NK-92 (cell line): Measurements from ENCODE around the gene CDK14.
"Not testable (repeated sequence)": the region's sequence is repeated elsewhere in the genome, so short reads cannot be mapped to it uniquely, and the experiment has no call there.

Experiments
- DNase-seq: peaks from one replicate; lab custom pipeline; 2025; ENCODE audit not compliant: unreplicated experiment; lab: John Stamatoyannopoulos, UW

The CDK14 gene

GRCh38 chr7:90879924-90880323 is 283.8 kb downstream of the CDK14 start:
- DNase-seq: no peak

GRCh38 chr7:90886416-90886815 is 290.3 kb downstream of the CDK14 start:
- no peak for DNase-seq

DNA sequence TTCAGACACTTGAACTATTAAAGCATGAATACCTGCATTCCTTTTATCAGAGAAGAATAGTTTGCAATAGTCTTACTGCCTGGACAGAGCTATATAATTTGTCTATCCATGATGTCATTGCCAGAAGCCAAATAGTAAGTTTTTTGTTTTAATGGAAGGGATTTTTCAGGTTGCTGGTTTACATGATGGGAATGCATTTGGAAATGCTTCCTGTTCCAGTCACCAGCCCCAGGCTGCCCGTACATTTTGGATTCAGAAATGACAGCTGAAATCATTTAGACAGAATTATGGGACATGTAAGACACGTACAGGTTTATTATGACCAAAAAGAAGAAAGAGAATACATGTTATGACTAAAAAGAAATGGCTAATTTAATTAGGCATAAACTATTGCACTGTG is 293.1 kb downstream of the CDK14 start:
- no peak for DNase-seq

DNA sequence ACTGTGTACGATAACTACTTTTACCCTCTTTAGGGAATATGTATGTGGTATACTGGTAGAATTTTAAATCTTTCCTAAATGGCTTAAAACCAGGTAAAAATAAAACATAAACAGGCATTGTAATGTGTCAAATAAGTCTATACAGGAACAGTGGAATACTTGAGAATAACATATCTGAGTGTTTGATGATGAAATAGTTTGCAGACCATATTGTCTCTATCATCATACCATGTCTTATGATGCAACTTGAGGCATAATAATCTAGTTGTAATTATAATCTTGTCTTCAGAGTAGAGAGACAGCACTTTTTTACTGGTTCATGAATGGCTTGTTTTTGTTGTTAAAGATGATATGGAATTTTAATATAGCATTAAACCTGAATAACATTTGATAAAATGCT is 293.5 kb downstream of the CDK14 start:
- no peak for DNase-seq

GRCh38 chr7:90891529-90891928 is 295.4 kb downstream of the CDK14 start:
- no peak for DNase-seq

DNA sequence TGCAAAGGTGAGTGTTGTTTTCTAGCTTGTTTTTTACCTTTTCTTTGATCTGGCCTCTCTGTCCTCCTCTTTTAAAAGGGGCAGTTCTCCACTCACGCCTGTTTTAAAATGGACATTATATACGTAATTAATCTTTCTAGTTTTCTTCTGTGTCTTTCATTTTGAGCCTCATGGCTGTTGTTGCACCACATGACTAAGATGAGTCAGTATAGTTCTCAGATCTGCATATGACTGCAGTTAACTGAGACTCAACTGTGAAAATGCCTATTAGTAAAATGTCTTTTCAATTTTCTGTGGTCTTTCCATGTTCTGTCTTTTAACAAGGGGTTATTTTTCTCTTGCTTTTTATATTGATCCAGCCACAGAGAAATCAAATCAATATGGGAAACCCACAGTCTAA is 296.1 kb downstream of the CDK14 start:
- no peak for DNase-seq

DNA sequence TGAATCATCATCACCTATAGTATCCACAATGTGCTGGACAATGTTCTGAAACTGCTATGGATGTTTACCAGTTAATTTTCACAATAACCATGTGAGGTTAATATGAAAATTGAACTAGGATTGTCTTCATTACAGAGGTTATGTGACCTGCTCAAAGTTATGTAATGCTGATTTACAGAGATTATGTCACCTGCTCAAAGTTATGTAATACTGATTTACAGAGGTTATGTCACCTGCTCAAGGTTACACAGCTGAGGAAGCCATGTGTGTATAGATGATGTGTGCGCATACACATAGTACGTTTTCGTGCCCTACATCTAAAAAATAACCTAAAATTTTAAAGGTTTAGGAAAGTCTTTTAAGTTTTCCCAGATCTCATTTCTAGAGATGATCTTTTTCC is 298.0 kb downstream of the CDK14 start:
- DNase-seq: no peak

DNA sequence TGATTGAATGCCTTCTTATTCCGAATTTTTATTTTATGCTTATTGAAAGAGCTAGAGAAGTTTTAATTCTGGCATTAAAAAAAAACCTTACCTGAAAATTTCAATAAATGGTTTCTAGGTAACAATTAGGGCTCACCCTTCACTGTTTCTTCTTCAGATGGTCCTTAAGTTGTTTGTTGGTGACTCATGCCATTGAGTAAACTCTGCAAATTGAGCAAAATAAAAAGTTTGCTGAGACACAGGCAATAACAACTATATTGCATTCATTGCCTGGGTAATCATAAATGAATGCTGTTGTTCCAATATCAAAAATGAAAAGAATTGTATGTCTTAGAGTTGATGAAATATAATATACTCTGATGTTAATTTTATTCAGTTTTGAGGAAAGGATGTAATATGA is 300.3 kb downstream of the CDK14 start:
- DNase-seq: no peak

DNA sequence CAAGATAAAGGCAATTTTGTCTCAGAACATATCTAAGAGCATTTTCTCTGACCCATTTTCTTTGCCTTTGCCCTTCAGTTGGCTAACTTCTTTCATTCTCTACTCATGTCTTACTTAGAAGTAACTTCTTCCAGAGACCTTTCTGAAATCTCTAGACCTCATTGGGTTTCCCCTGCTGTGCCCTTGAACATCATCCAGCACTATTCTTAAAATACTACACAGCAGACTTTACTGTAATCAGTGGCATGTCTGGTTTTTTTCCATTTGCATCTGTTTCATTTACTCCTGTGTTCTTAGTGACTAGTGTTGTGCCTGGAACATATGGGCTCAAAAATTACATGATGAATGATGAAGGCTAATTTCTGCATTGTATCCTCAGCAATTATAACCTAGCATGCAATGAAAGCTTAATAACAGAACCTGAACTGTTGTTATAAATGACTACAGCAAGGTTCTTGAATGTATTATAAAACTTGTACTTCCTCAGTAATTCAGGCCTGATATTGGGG is 301.9 kb downstream of the CDK14 start:
- DNase-seq: no peak

- no peak for DNase-seq
Observed at GRCh38 chr7:90900628-90901356, 304.7 kb downstream of the CDK14 start.

DNA sequence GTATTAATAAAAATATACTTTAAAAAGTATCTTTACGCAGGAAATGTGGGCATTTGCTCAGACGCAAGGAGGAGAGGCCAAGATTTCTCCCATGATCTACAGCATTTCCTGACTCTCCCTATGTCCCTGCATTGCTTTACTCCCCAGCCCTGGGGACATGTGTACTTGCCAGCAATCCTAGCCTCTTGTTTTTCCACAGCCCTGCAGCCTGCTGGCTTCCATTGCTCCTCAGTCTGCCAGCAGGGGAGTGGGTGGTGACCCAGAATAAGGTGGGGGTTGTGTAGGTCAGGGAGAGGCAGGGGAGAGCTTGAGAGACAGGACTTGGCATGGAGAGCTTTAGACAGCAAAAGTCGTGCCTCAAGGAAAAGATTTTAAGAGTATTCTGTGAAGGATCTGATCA is 307.7 kb downstream of the CDK14 start:
- DNase-seq: no peak

DNA sequence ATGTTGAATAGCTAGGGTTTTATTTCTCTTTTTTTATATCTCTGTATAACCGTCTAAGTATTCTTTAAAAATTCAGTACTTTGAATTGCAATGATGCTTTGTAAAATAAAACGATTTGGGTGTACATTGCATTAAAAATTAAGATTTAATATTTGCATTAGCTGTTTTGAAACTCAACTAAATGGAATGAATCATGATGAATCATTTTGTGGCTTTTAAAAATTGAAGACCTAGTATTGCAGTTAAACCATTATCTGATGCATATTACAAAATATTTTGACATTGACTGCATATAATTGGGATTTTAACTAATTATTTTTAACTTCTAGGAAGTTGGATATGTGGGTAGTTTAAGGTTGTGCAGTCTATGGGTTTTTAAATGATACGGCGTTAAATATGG is 314.0 kb downstream of the CDK14 start:
- no peak for DNase-seq

DNA sequence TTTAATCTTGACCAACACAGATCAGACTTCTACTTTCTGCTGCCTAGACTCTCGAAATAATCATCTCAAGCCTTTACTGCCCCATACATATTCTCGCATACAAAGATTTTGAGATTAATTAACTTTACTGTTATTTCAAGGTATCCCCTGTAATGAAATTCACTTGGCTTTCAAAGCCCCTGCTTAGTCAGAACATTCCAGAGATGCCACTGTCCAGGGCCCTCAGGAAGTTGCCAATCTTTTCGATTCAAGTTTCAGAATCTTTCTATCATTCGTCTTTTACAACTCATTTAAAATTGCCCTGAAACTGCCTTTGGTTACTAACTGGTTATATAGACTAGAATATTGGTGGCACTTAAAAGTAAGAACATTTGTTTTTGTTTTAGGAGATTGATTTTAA is 320.2 kb downstream of the CDK14 start:
- DNase-seq: no peak

GRCh38 chr7:90917539-90917938 is 321.4 kb downstream of the CDK14 start:
- DNase-seq: no peak

DNA sequence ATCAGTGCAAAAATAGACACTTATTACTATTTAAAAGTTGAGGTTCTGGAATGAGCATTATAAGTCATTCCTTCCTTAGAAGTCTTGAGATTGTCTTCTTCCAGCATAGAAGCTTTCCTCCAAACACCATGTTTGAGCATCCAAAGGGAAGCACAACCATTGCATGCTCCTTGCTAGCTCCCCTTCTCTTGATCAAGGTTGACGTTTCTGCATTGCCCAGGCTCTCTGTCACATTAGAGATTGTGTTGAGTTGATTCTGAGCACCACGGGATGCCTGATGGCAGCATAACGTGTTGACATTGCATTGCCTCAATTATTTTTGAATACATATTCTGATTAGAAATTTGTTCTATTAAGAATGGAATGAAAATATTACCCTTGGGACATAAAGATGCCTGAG is 322.2 kb downstream of the CDK14 start:
- no peak for DNase-seq

DNA sequence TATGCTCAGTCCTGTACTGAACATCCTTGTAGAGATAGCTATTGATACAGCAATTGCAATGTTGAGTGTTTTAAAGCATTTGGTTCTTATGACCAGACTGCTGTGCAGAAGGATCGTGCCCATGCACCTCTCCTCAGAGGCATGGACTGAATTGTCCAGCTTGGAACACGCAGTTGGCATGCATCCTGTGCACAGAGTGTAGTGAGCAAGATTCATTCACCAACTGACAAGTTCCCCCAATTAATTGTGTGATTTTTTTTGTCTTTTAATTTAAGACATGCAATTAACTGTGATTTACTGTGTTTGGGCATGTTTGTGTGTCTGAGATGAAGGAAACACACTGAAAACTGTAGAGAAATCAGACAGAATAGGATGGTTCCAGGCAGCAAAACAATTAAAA is 323.7 kb downstream of the CDK14 start:
- no peak for DNase-seq

GRCh38 chr7:90920336-90920735 is 324.2 kb downstream of the CDK14 start:
- DNase-seq: no peak

GRCh38 chr7:90923541-90923997 is 327.4 kb downstream of the CDK14 start:
- DNase-seq: no peak

- DNase-seq: not testable (repeated sequence)
Observed at GRCh38 chr7:90928700-90929424, 332.7 kb downstream of the CDK14 start.

DNA sequence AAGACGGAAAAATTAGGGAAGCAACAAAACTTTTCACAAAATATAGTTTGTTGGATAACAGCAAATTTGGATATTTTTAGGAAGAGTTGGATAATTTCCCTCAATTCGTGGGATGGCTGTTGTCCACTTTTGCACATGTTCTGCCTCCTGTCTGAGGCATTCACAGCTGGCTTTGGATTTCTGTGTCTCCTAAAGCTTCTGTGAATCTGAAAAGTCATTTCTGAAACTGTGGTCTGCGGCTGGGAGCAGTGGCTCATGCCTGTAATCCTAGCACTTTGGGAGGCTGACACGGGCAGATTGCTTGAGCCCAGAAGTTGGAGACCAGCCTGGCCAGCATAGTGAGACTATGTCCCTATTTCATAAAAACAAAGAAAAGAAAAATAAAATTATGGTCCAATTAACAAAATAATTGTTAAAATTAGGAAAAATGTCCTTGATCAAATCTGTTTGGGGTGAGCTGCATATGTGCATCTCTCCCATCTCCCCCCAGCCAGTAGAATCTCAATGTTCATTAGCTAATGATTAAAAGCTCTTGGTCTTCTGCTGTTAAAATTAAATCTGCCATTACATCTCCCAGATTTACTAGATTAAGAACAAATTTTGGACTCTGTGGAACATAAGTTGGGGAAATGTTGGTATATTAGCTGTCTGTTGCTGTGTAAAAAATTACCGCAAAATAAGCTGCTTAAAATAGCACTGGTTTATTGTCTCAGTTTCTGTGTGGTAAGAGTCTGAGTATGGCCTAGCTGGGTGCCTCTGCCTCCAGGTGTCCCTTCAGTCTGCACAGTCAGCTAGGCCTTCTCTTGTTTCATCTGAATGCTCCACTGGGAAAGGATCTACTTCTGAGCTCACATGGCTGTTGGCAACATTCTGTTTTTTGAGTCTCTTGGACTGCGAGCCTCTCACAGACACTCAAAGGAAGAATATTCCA is 336.1 kb downstream of the CDK14 start:
- DNase-seq: no peak

- DNase-seq: no peak
Observed at GRCh38 chr7:90933041-90933440, 336.9 kb downstream of the CDK14 start.
